Measurements from ENCODE around the gene FOXRED1. TPM values are rescaled to one million over a fixed set of nuclear protein-coding genes. Genes with fewer than 3 reads are reported as not detected.
A peak's percentile ranks its signal among the peaks of the same experiment; 100 is the strongest.

FOXRED1 gene
- total RNA-seq, 6 donors from 2014 or later: 10.9 to 20.7 (median 17.8) TPM

GRCh38 chr11:126312961-126313360 lies 44.0 kb downstream of the FOXRED1 start:
- Histone ChIP-seq H3K4me3 (no peak overlapping the region), H3K36me3 (peaks cover 0 to 15% (median 0%) of the 10 kb centered on the region in 4 donors), H3K27ac (no peak overlapping the region), H3K27me3 (no peaks in the 10 kb centered on the region), H3K4me1 (peaks cover 18 to 21% (median 19%) of the 10 kb centered on the region in 4 donors), H3K9me3 (no peaks in the 10 kb centered on the region)
- WGBS, 2 donors: 67 to 73% methylated on average over 7 to 8 of the region's 8 CpGs
- TF ChIP-seq EP300 (IDR thresholded peaks at IDR 0.05) (no peak), CTCF (IDR thresholded peaks at IDR 0.05) (no peak), POLR2A (IDR thresholded peaks at IDR 0.05) (no peak), POLR2AphosphoS5 (IDR thresholded peaks at IDR 0.05) (no peak)
- ATAC-seq (ENCODE audit: low FRiP score in 2 of 2) (no peak), DNase-seq (no peak)

- TF ChIP-seq POLR2A (IDR thresholded peaks at IDR 0.05) (no peak), EP300 (IDR thresholded peaks at IDR 0.05) (no peak), CTCF (IDR thresholded peaks at IDR 0.05) (no peak), POLR2AphosphoS5 (IDR thresholded peaks at IDR 0.05) (no peak)
- 84 to 91% methylated on average over 5 of the region's 5 CpGs for WGBS, 2 donors
- Histone ChIP-seq H3K9me3 (no peaks in the 10 kb centered on the region), H3K27me3 (no peaks in the 10 kb centered on the region), H3K36me3 (peaks cover 0 to 7% (median 0%) of the 10 kb centered on the region in 4 donors), H3K4me3 (no peak overlapping the region), H3K4me1 (peaks cover 27 to 30% (median 28%) of the 10 kb centered on the region in 4 donors), H3K27ac (no peak overlapping the region)
- no peak for ATAC-seq (ENCODE audit: low FRiP score in 2 of 2)
- DNase-seq: no peak
These were observed 44.9 kb downstream of the FOXRED1 start for GRCh38 chr11:126313826-126314225.

GRCh38 chr11:126317432-126317755 lies 48.4 kb downstream of the FOXRED1 start:
- H3K27ac ChIP-seq: peak overlapping the region in 3 of 4 donors; percentile 73 to 87 (median 76)
- peaks cover 0 to 6% (median 0%) of the 10 kb centered on the region in 4 donors for H3K36me3 ChIP-seq
- no peaks in the 10 kb centered on the region for H3K27me3 ChIP-seq
- H3K9me3 ChIP-seq: no peaks in the 10 kb centered on the region
- no peak overlapping the region for H3K4me3 ChIP-seq
- DNase-seq (no peak), ATAC-seq (ENCODE audit: low FRiP score in 2 of 2) (no peak)
- WGBS, 2 donors: 40 to 50% methylated on average over 1 of the region's 1 CpG
- peaks cover 22 to 33% (median 25%) of the 10 kb centered on the region in 4 donors for H3K4me1 ChIP-seq
- no peak for TF ChIP-seq POLR2AphosphoS5 (IDR thresholded peaks at IDR 0.05)
- TF ChIP-seq POLR2A (IDR thresholded peaks at IDR 0.05): no peak
- no peak for TF ChIP-seq CTCF (IDR thresholded peaks at IDR 0.05)
- no peak for TF ChIP-seq EP300 (IDR thresholded peaks at IDR 0.05)

- H3K4me3 ChIP-seq: peak overlapping the region in 1 of 4 donors; percentile 18
- peaks cover 0 to under 1% (median 0%) of the 10 kb centered on the region in 4 donors for H3K36me3 ChIP-seq
- peak in 1 of 2 donors; percentile 9 for TF ChIP-seq POLR2AphosphoS5 (IDR thresholded peaks at IDR 0.05)
- TF ChIP-seq EP300 (IDR thresholded peaks at IDR 0.05): no peak
- TF ChIP-seq CTCF (IDR thresholded peaks at IDR 0.05): no peak
- no peak for TF ChIP-seq POLR2A (IDR thresholded peaks at IDR 0.05)
- no peaks in the 10 kb centered on the region for H3K27me3 ChIP-seq
- ATAC-seq (ENCODE audit: low FRiP score in 2 of 2) (peak; percentile 86 to 94), DNase-seq (no peak)
- peak overlapping the region; percentile 73 to 87 (median 78) for H3K27ac ChIP-seq
- H3K9me3 ChIP-seq: no peaks in the 10 kb centered on the region
- whole genome bisulfite sequencing, 2 donors: 36 to 47% methylated on average over 7 to 14 of the region's 14 CpGs
- H3K4me1 ChIP-seq: peaks cover 22 to 33% (median 25%) of the 10 kb centered on the region in 4 donors
These were observed 49.0 kb downstream of the FOXRED1 start for GRCh38 chr11:126317756-126318573.

Measured in upper lobe of left lung (tissue), 6 donors.